ENCODE results near the gene COL5A1.

DNA sequence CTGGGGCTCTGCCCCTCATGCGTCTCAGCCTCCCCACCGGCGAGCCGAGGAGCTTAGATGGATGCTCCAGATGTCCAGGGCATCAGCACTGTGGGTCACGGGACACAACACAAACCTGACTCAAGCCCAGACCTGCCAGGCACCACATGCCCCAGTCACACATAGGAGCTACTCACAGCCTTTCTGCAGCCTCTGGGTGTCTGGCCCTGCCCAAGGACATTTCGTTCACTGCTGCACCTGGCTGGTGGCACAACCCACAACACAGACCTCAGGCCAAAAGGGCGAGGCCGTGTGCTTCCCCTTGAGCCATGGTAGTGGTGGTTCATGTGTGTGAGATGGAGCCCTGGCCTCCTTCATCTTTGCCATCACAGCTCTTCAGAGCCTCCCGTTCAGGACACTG lies 149.4 kb downstream of the COL5A1 start:
- TF ChIP-seq, protein P1, sequence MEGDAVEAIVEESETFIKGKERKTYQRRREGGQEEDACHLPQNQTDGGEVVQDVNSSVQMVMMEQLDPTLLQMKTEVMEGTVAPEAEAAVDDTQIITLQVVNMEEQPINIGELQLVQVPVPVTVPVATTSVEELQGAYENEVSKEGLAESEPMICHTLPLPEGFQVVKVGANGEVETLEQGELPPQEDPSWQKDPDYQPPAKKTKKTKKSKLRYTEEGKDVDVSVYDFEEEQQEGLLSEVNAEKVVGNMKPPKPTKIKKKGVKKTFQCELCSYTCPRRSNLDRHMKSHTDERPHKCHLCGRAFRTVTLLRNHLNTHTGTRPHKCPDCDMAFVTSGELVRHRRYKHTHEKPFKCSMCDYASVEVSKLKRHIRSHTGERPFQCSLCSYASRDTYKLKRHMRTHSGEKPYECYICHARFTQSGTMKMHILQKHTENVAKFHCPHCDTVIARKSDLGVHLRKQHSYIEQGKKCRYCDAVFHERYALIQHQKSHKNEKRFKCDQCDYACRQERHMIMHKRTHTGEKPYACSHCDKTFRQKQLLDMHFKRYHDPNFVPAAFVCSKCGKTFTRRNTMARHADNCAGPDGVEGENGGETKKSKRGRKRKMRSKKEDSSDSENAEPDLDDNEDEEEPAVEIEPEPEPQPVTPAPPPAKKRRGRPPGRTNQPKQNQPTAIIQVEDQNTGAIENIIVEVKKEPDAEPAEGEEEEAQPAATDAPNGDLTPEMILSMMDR (IDR thresholded peaks at IDR 0.05; ENCODE audit: low read length) = no peak
- no peak for TF ChIP-seq EZH2 (IDR thresholded peaks at IDR 0.05; ENCODE audit: borderline replicate concordance, low read length)

All from OCI-LY1 (cell line).